Sigmoid colon (tissue), 4 donors: ENCODE measurements around the gene RABGAP1.

Source experiments
- EP300 ChIP-seq, 4 donors: sonication (generic); formaldehyde crosslinking; IDR thresholded peaks; one replicate each; pipeline ENCODE4 v1.6.1; 2017; ENCODE audit warnings: antibody characterized with exemption in 4 of 4
- POLR2A ChIP-seq, 2 donors: fragments of 450-650 bp; IDR thresholded peaks; one replicate each; pipeline ENCODE4 v1.6.1; 2016; ENCODE audit warnings: antibody characterized with exemption in 2 of 2, mild to moderate bottlenecking in 2 of 2, moderate library complexity in 2 of 2
- POLR2AphosphoS5 ChIP-seq, 4 donors: sonication (generic); formaldehyde crosslinking; IDR thresholded peaks; one replicate each; pipeline ENCODE4 v1.6.1; 2017; ENCODE audit warnings: antibody characterized with exemption in 4 of 4
- TF ChIP-seq, protein P1 (sequence below), 4 experiments: fragments of 450-650 bp in 3 of 4; fragments of 200-600 bp in 1 of 4; IDR thresholded peaks; one replicate each; pipeline ENCODE4 v1.5.1; 2016 to 2019; ENCODE audit warnings: antibody characterized with exemption in 4 of 4, mild to moderate bottlenecking in 3 of 4, moderate library complexity in 2 of 4

DNA sequence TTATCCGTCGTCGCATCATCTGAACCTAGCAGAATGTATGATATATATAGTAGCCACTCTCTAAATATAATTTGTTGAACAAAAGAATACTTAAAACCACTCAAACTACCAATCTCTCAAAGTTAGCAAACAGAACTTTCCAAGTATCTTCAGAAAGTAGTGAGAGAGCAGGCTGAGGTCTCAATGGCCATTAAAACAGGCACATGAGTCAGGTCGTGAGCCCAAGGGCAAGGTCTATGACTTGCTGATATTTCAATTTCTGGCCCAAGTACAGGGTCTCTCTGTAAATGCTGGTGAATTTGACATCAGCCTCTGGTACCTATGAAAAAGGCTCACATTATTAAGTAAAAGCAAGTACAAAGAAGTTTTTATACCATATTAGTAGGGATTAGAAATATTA is 187.8 kb downstream of the RABGAP1 start:
- TF ChIP-seq, protein P1, sequence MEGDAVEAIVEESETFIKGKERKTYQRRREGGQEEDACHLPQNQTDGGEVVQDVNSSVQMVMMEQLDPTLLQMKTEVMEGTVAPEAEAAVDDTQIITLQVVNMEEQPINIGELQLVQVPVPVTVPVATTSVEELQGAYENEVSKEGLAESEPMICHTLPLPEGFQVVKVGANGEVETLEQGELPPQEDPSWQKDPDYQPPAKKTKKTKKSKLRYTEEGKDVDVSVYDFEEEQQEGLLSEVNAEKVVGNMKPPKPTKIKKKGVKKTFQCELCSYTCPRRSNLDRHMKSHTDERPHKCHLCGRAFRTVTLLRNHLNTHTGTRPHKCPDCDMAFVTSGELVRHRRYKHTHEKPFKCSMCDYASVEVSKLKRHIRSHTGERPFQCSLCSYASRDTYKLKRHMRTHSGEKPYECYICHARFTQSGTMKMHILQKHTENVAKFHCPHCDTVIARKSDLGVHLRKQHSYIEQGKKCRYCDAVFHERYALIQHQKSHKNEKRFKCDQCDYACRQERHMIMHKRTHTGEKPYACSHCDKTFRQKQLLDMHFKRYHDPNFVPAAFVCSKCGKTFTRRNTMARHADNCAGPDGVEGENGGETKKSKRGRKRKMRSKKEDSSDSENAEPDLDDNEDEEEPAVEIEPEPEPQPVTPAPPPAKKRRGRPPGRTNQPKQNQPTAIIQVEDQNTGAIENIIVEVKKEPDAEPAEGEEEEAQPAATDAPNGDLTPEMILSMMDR (IDR thresholded peaks at IDR 0.05), result no peak
- no peak for TF ChIP-seq POLR2A (IDR thresholded peaks at IDR 0.05)
- TF ChIP-seq POLR2AphosphoS5 (IDR thresholded peaks at IDR 0.05), result no peak
- TF ChIP-seq EP300 (IDR thresholded peaks at IDR 0.05), result no peak
